HEK293 (cell line): ENCODE measurements around the gene BIRC5.

Experiments
- CTCF ChIA-PET: fragments of 350-600 bp; formaldehyde crosslinking; extraction: SDS; loops from one replicate; lab custom pipeline; 2021; ENCODE audit warnings: antibody characterized with exemption; lab: Yijun Ruan, JAX
- POLR2A ChIA-PET: fragments of 300-600 bp; formaldehyde crosslinking; extraction: SDS; loops from one replicate; lab custom pipeline; 2020; ENCODE audit warnings: antibody characterized with exemption, inconsistent platforms; lab: Yijun Ruan, JAX
- H3K27ac ChIP-seq: fragments of 200-500 bp; sonication (Bioruptor generic); 2 replicates; pipeline ENCODE4 v1.5.1; 2014; ENCODE audit warnings: low read depth, low read length, control low read depth, inconsistent platforms; ENCODE audit errors: extremely low read depth
- H3K36me3 ChIP-seq, 2 experiments: fragments of 200-500 bp in 1 of 2; sonication (Bioruptor generic) in 1 of 2; 1 replicate in 1 of 2; 2 replicates in 1 of 2; pipeline ENCODE4 v1.5.1; 2014 to 2017; ENCODE audit warnings: inconsistent platforms in 2 of 2, low read length in 2 of 2; ENCODE audit not compliant: control insufficient read depth in 2 of 2, insufficient read depth in 1 of 2
- H3K4me1 ChIP-seq: fragments of 200-500 bp; sonication (Bioruptor generic); 2 replicates; pipeline ENCODE4 v1.5.1; 2014; ENCODE audit warnings: mild to moderate bottlenecking, low read length, inconsistent platforms; ENCODE audit not compliant: control insufficient read depth, insufficient read depth
- H3K4me3 ChIP-seq: 2 replicates; pipeline ENCODE4 v1.5.1; 2011; ENCODE audit warnings: low read depth, mild to moderate bottlenecking, control low read depth, low read length, moderate library complexity
- H3K9me3 ChIP-seq: fragments of 200-500 bp; sonication (Bioruptor generic); 2 replicates; pipeline ENCODE4 v1.5.1; 2014; ENCODE audit warnings: low read depth, low read length, inconsistent platforms; ENCODE audit not compliant: control insufficient read depth, insufficient read depth
- HIC1 ChIP-seq: fragments of 450-650 bp; formaldehyde crosslinking; IDR thresholded peaks from 2 replicates; pipeline ENCODE4 v1.5.1; 2016; ENCODE audit warnings: missing biosample characterization, missing genetic modification characterization
- KLF8 ChIP-seq: fragments of 450-650 bp; formaldehyde crosslinking; IDR thresholded peaks from 2 replicates; pipeline ENCODE4 v1.5.1; 2016; ENCODE audit warnings: missing biosample characterization, missing genetic modification characterization
- MZF1 ChIP-seq: fragments of 450-650 bp; formaldehyde crosslinking; IDR thresholded peaks from 2 replicates; pipeline ENCODE4 v1.5.1; 2017; ENCODE audit warnings: missing biosample characterization, missing genetic modification characterization, borderline replicate concordance
- OSR2 ChIP-seq: fragments of 450-650 bp; formaldehyde crosslinking; IDR thresholded peaks from 2 replicates; pipeline ENCODE4 v1.5.1; 2016; ENCODE audit warnings: missing biosample characterization, missing genetic modification characterization
- SETDB1 ChIP-seq: IDR thresholded peaks from one replicate; pipeline ENCODE4 v1.6.1; 2017; ENCODE audit warnings: mild to moderate bottlenecking, low read length, moderate library complexity, mixed read lengths; ENCODE audit not compliant: insufficient read length
- ZBTB17 ChIP-seq: fragments of 450-650 bp; formaldehyde crosslinking; IDR thresholded peaks from 2 replicates; pipeline ENCODE4 v1.5.1; 2016; ENCODE audit warnings: missing biosample characterization, missing genetic modification characterization
- ZFP3 ChIP-seq: fragments of 450-650 bp; formaldehyde crosslinking; IDR thresholded peaks from 2 replicates; pipeline ENCODE4 v1.5.1; 2016; ENCODE audit warnings: low read depth, missing biosample characterization, missing genetic modification characterization
- ZNF26 ChIP-seq: fragments of 450-650 bp; formaldehyde crosslinking; IDR thresholded peaks from 2 replicates; pipeline ENCODE4 v1.5.1; 2016; ENCODE audit warnings: missing biosample characterization, missing genetic modification characterization
- ZNF274 ChIP-seq, 2 experiments: fragments of 200-500 bp in 1 of 2; fragments of 450-650 bp in 1 of 2; sonication (Bioruptor generic) in 1 of 2; formaldehyde crosslinking in 1 of 2; IDR thresholded peaks; 2 replicates each; pipeline versions ENCODE4 v1.5.1 to v1.6.1; 2014 to 2016; ENCODE audit warnings: borderline replicate concordance in 1 of 2, inconsistent platforms in 1 of 2, low read length in 1 of 2, missing biosample characterization in 1 of 2, missing genetic modification characterization in 1 of 2
- ZNF280C ChIP-seq: fragments of 450-650 bp; formaldehyde crosslinking; IDR thresholded peaks from 2 replicates; pipeline ENCODE4 v1.5.1; 2016; ENCODE audit warnings: missing biosample characterization, missing genetic modification characterization
- ZNF292 ChIP-seq: fragments of 450-650 bp; formaldehyde crosslinking; IDR thresholded peaks from 2 replicates; pipeline ENCODE4 v1.5.1; 2016; ENCODE audit warnings: low read depth, missing biosample characterization, missing genetic modification characterization, borderline replicate concordance
- ZNF324 ChIP-seq: fragments of 450-650 bp; formaldehyde crosslinking; IDR thresholded peaks from 2 replicates; pipeline ENCODE4 v1.5.1; 2016; ENCODE audit warnings: missing biosample characterization, missing genetic modification characterization
- ZNF335 ChIP-seq: fragments of 450-650 bp; formaldehyde crosslinking; conservative IDR thresholded peaks from 2 replicates; pipeline ENCODE4 v1.5.1; 2016; ENCODE audit warnings: missing biosample characterization, missing genetic modification characterization
- ZNF341 ChIP-seq: fragments of 450-650 bp; formaldehyde crosslinking; IDR thresholded peaks from 2 replicates; pipeline ENCODE4; 2016; ENCODE audit warnings: low read depth, missing biosample characterization, missing genetic modification characterization
- ZNF544 ChIP-seq: fragments of 450-650 bp; formaldehyde crosslinking; IDR thresholded peaks from 2 replicates; pipeline ENCODE4 v1.5.0; 2017; ENCODE audit warnings: missing biosample characterization, missing genetic modification characterization
- ZNF600 ChIP-seq: fragments of 450-650 bp; formaldehyde crosslinking; IDR thresholded peaks from 2 replicates; pipeline ENCODE4 v1.5.1; 2016; ENCODE audit warnings: missing biosample characterization, missing genetic modification characterization
- ZNF626 ChIP-seq: fragments of 450-650 bp; sonication (Bioruptor Pico); formaldehyde crosslinking; IDR thresholded peaks from 2 replicates; pipeline ENCODE4 v1.5.1; 2018; ENCODE audit warnings: missing biosample characterization, missing genetic modification characterization, inconsistent platforms
- ZNF776 ChIP-seq: fragments of 450-650 bp; formaldehyde crosslinking; IDR thresholded peaks from 2 replicates; pipeline ENCODE4 v1.5.0; 2017; ENCODE audit warnings: missing biosample characterization, missing genetic modification characterization, borderline replicate concordance
- ZSCAN23 ChIP-seq: fragments of 450-650 bp; formaldehyde crosslinking; IDR thresholded peaks from 2 replicates; pipeline ENCODE4 v1.5.1; 2016; ENCODE audit warnings: missing biosample characterization, missing genetic modification characterization
- ZSCAN5A ChIP-seq: fragments of 450-650 bp; formaldehyde crosslinking; IDR thresholded peaks from 2 replicates; pipeline ENCODE4 v1.5.1; 2016; ENCODE audit warnings: missing biosample characterization, missing genetic modification characterization

Gene BIRC5

GRCh38 chr17:78226759-78227454, 12.9 kb downstream of the BIRC5 start:
- ChIA-PET POLR2A (interaction anchor here (0.7 to 3.2 kb wide), 4 partner anchors 11 to 40 kb away, joined by 3 to 15 read pairs (median 6); partner anchors contain the start of genes AFMID, BIRC5 and TK1), CTCF (interaction anchor here (1.3 to 2.1 kb wide), 4 partner anchors 24 to 195 kb away, joined by 4 to 15 read pairs (median 4); partner anchors contain the start of genes AFMID and TK1)

GRCh38 chr17:78227455-78227916, 13.4 kb downstream of the BIRC5 start:
- no peak overlapping the region for H3K27ac ChIP-seq
- no peaks in the 10 kb centered on the region for H3K4me1 ChIP-seq
- peaks cover 18 to 31% of the 10 kb centered on the region in 2 experiments for H3K36me3 ChIP-seq
- CTCF ChIA-PET, result interaction anchor here (1.3 to 1.9 kb wide), 4 partner anchors 23 to 115 kb away, joined by 4 to 15 read pairs (median 6); partner anchors contain the start of genes AFMID and TK1
- no peak for TF ChIP-seq MZF1 (tag by site-specific recombination)
- TF ChIP-seq ZFP3, result no peak
- TF ChIP-seq ZNF776 (tag by site-specific recombination), result no peak
- TF ChIP-seq ZNF341 (tag by site-specific recombination), result no peak
- TF ChIP-seq ZNF335, result no peak
- no peak for TF ChIP-seq ZNF280C
- no peak for TF ChIP-seq ZNF26 (tag by site-specific recombination)
- no peak for TF ChIP-seq ZNF544
- no peak for TF ChIP-seq OSR2 (tag by site-specific recombination)
- TF ChIP-seq ZSCAN23 (tag by site-specific recombination), result no peak
- no peak for TF ChIP-seq SETDB1
- no peak for TF ChIP-seq ZSCAN5A (tag by site-specific recombination)
- TF ChIP-seq ZNF292 (tag by site-specific recombination), result no peak
- TF ChIP-seq ZNF626 (tag by site-specific recombination), result no peak
- H3K4me3 ChIP-seq, result no peak overlapping the region
- no peaks in the 10 kb centered on the region for H3K9me3 ChIP-seq
- POLR2A ChIA-PET, result interaction anchor here (0.7 to 3.2 kb wide), 3 partner anchors 10 to 40 kb away, joined by 3 to 15 read pairs (median 9); partner anchors contain the start of genes AFMID, BIRC5 and TK1

More at GRCh38 chr17:78226759-78227454, 12.9 kb downstream of the BIRC5 start:
- peak; percentile 34; the same call in 1 of the 2 replicates for TF ChIP-seq ZBTB17 (tag by site-specific recombination)
- peak; percentile 50 for TF ChIP-seq ZNF600 (tag by site-specific recombination)
- no peak for TF ChIP-seq ZNF324 (tag by site-specific recombination)
- TF ChIP-seq ZNF274 (IDR thresholded peaks at IDR 0.05; ENCODE audit: low read length), result no peak
- TF ChIP-seq ZNF274 (tag by site-specific recombination; IDR thresholded peaks at IDR 0.05; ENCODE audit: borderline replicate concordance), result no peak
- no peak for TF ChIP-seq KLF8
- 0 out of 2 replicates have a peak, but pooled peaks have one; percentile 35 for TF ChIP-seq HIC1
- Histone ChIP-seq H3K4me3 (no peak overlapping the region), H3K4me1 (no peaks in the 10 kb centered on the region), H3K27ac (no peak overlapping the region), H3K36me3 (peaks cover 24 to 34% of the 10 kb centered on the region in 2 experiments), H3K9me3 (no peaks in the 10 kb centered on the region)
